Measurements from ENCODE around the gene IFIT1B.
"Not testable (repeated sequence)": the region's sequence is repeated elsewhere in the genome, so short reads cannot be mapped to it uniquely, and the experiment has no call there.

Gene IFIT1B
- total RNA-seq = 0 reads per million in 3 experiments

- no peak for DNase-seq
These were observed at the start of gene IFIT1B for GRCh38 chr10:89377705-89378637. Gene IFIT1B (plus strand): TSS chr10:89378056. CDS start chr10:89378136, 80 bp downstream.

GRCh38 chr10:89329151-89329550 is 48.7 kb upstream of the IFIT1B start:
- DNase-seq = no peak

GRCh38 chr10:89330014-89330413 is 47.8 kb upstream of the IFIT1B start:
- DNase-seq = not testable (repeated sequence)

GRCh38 chr10:89330537-89331212 is 47.2 kb upstream of the IFIT1B start:
- no peak for DNase-seq

- not testable (repeated sequence) for DNase-seq
These were observed 46.3 kb upstream of the IFIT1B start for GRCh38 chr10:89331487-89332122.

GRCh38 chr10:89332123-89332633 is 45.7 kb upstream of the IFIT1B start:
- DNase-seq = peak; percentile 65

GRCh38 chr10:89335226-89335625 is 42.6 kb upstream of the IFIT1B start:
- DNase-seq = no peak

GRCh38 chr10:89336241-89336640 is 41.6 kb upstream of the IFIT1B start:
- DNase-seq = no peak

GRCh38 chr10:89337484-89337883 is 40.4 kb upstream of the IFIT1B start:
- DNase-seq = peak; percentile 27

- DNase-seq = no peak
These were observed 39.1 kb upstream of the IFIT1B start for GRCh38 chr10:89338713-89339112.

GRCh38 chr10:89339875-89340274 is 38.0 kb upstream of the IFIT1B start:
- DNase-seq = no peak

GRCh38 chr10:89341649-89342048 is 36.2 kb upstream of the IFIT1B start:
- no peak for DNase-seq

- no peak for DNase-seq
These were observed 35.5 kb upstream of the IFIT1B start for GRCh38 chr10:89342206-89342958.

- no peak for DNase-seq
These were observed 34.6 kb upstream of the IFIT1B start for GRCh38 chr10:89343089-89343767.

- DNase-seq = no peak
These were observed 33.7 kb upstream of the IFIT1B start for GRCh38 chr10:89344156-89344555.

GRCh38 chr10:89345367-89346000 is 32.4 kb upstream of the IFIT1B start:
- no peak for DNase-seq

GRCh38 chr10:89346405-89347254 is 31.2 kb upstream of the IFIT1B start:
- DNase-seq = no peak

GRCh38 chr10:89347701-89348457 is 30.0 kb upstream of the IFIT1B start:
- DNase-seq = no peak

- DNase-seq = no peak
These were observed 29.4 kb upstream of the IFIT1B start for GRCh38 chr10:89348481-89348880.
